Measurements from ENCODE around the gene UBL7.

DNA sequence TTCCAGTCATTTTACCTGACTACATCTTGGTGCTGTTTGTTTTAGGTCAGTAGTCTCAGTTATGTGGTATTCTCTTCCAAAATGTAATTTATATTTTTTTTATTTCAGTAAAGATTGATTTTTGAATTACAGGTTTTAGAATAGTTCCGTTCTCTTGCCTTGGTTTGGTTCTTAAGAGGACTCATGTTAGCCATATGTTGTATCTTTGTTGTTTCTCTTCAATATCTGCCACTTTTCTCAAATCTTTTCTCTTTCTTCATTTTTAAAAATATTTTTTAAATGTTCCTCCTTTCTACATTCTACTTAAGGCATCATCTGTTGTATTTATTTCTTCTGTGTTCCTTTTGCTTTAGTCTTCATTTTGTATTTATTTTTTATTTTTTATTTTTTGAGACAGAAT, 5.6 kb upstream of the UBL7 start:
- TF ChIP-seq POLR2A (IDR thresholded peaks at IDR 0.05; ENCODE audit: low read depth, low read length) (no peak), SPI1 (IDR thresholded peaks at IDR 0.05; ENCODE audit: low read depth, low read length) (no peak), PAX5 (IDR thresholded peaks at IDR 0.05; ENCODE audit: insufficient read depth, low read length, severe bottlenecking) (no peak), POLR2AphosphoS5 (IDR thresholded peaks at IDR 0.05; ENCODE audit: low read depth, low read length) (no peak), POU2F2 (IDR thresholded peaks at IDR 0.05; ENCODE audit: low read depth, low read length) (no peak)
